Measurements from ENCODE around the gene PHLDB3. TPM values are rescaled to one million over a fixed set of nuclear protein-coding genes. Genes with fewer than 3 reads are reported as not detected.
"Not testable (repeated sequence)": the region's sequence is repeated elsewhere in the genome, so short reads cannot be mapped to it uniquely, and the experiment has no call there.

PHLDB3 gene
- 10 to 100 TPM; 12.7 to 13.1 TPM for total RNA-seq

DNA sequence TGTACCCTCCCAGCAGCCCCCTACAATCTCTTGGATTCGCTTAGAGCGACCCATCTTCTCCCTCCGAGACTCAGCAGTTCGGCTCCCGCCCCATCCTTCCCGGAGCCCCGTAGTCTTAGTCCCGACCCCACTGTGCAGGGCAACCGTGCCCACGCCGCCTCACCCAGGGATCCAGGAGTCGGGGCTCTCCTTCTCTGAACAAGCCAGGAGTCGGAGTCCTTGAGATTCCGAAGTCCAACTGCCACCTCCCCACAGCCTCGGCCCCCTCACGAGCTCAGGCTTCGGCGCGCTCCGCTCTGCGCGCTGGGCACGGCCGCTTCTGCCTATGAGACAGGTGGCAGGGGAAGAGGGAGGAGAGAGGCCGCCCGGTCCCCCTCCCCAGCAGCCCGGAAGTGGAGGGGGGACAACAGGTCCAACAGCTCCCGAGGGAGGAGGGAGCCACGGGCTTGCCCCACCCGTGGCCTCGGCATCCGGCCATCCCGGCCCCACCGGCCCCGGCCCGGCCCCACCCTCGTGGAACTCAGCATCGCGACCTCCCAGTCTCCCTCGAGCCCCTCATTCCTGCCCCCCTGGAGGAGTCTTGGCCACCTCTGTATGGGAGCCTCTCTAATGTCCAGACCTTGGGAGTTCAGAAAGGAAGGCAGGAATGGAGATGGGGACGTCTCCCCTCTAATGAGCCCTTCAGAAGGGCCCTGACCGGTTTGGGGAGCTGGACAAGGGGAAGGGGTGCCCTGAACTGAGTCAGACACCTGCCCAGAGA is at the start of gene PHLDB3:
TSS of gene PHLDB3 (minus strand) at position 321 of the 760 bp plus-strand sequence. CDS start 628 bp downstream, outside the sequence.
- Mint-ChIP-seq H3K27me3 (no peaks in the 10 kb centered on the region), H3K36me3 (peaks cover 12% of the 10 kb centered on the region), H3K9me3 (no peaks in the 10 kb centered on the region), H3K4me1 (peaks cover 22% of the 10 kb centered on the region), H3K27ac (peak within 1 kb of the TSS; percentile 95), H3K4me3 (peak within 1 kb of the TSS; percentile 94)
- DNase-seq, result peak; percentile 55

DNA sequence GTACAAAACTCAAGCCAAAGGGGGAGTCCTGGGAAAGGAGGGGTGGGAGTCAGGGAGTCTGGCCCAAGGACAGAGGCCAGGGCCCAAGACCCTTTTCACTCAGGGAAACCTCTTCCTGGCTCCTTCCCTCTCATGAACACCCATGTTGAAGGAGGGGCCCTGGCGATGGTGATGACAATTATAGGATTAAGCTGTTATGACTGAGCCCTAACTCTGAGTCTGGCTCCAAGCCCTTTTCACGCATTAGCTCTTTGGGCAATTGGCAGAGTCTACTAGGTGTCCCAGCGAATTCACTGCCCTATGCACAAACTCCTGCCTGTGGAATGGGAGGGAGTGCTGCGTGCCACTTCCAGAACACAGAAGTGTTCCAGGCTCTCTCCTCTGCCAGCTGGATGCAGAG is 49.1 kb upstream of the PHLDB3 start:
- Mint-ChIP-seq H3K4me1 (peaks cover 11% of the 10 kb centered on the region), H3K27ac (no peak overlapping the region), H3K36me3 (peaks cover 9% of the 10 kb centered on the region)

DNA sequence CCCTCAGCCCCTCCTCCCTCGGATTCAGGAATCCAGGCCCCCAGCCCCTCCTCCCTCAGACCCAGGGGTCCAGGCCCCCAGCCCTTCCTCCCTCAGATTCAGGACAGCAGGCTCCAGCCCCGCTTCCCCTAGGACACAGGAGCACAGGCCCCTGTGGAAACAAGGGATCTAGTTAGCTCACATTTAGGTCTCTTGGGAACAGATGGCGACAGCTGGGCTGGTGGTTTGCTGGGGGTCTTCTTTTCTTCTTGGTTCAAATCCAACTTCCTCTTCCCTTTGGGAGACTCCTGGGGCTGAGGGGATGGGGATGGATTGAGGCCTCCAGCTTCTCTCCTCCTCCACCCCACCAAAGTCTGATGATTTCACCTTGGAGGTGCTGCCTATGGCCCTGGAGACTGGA is 48.1 kb upstream of the PHLDB3 start:
- no peaks in the 10 kb centered on the region for H3K9me3 Mint-ChIP-seq
- no peak overlapping the region for H3K4me3 Mint-ChIP-seq
- peaks cover 8% of the 10 kb centered on the region for H3K36me3 Mint-ChIP-seq
- DNase-seq, result no peak
- H3K27me3 Mint-ChIP-seq, result no peaks in the 10 kb centered on the region
- peaks cover 11% of the 10 kb centered on the region for H3K4me1 Mint-ChIP-seq
- H3K27ac Mint-ChIP-seq, result no peak overlapping the region

More for the DNA sequence above, 49.1 kb upstream of the PHLDB3 start:
- H3K9me3 Mint-ChIP-seq, result no peaks in the 10 kb centered on the region
- H3K4me3 Mint-ChIP-seq, result no peak overlapping the region
- no peak for DNase-seq
- no peaks in the 10 kb centered on the region for H3K27me3 Mint-ChIP-seq

DNA sequence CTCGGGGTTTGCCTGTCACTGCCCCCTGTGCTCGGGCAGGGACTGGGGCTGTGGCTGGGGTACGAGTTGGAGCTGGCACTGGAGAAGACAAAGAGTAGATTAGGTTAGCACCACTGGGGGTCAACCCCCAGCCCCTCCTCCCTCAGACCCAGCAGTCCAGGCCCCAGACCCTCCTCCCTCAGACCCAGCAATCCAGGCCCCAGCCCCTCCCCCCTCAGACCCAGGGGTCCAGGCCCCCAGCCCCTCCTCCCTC is 47.6 kb upstream of the PHLDB3 start:
- H3K4me3 Mint-ChIP-seq, result no peak overlapping the region
- no peak for DNase-seq
- no peaks in the 10 kb centered on the region for H3K9me3 Mint-ChIP-seq
- no peaks in the 10 kb centered on the region for H3K27me3 Mint-ChIP-seq
- peaks cover 8% of the 10 kb centered on the region for H3K36me3 Mint-ChIP-seq
- H3K27ac Mint-ChIP-seq, result no peak overlapping the region
- peaks cover 11% of the 10 kb centered on the region for H3K4me1 Mint-ChIP-seq

DNA sequence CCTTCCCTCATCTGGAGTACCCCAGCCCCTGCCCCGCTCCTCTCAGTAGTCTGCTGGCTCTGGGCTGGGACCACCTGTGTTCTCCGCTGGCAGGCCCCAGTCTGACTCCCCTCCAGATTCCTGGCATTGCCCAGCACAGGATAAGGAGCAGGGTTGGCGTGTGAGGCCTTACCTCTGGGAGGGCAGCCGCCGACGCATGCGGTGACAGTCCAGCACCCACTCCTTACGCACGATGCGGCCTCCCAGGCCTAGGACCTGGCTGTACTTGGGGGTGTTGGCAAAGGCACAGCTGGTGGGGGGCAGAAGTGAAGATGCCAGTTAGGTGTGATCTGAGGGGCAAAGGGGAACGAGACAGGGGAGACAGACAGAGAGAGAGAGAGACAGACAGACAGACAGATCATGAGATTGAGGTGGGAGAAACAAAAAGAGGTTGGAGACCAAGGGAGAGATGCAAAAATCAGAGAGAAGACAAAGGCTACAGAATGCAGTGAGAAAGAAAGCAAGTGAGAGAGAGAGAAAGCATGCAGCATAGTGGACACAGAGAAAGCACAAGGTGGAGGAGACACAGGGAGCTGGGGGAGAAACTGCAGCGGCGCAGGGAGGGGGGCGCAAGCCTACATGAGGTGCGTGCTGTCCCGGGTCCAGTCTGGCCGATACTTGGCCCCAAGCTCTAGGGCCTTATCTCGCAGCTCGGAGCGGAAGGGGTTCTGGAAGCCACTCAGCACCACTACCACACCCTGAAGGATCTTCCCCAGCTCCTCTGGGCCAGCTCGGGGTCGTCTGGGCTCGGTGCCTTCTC is 47.1 kb upstream of the PHLDB3 start:
- Mint-ChIP-seq H3K4me3 (no peak overlapping the region), H3K9me3 (no peaks in the 10 kb centered on the region), H3K36me3 (peaks cover 8% of the 10 kb centered on the region), H3K27me3 (no peaks in the 10 kb centered on the region), H3K4me1 (peaks cover 11% of the 10 kb centered on the region), H3K27ac (no peak overlapping the region)
- DNase-seq, result no peak

DNA sequence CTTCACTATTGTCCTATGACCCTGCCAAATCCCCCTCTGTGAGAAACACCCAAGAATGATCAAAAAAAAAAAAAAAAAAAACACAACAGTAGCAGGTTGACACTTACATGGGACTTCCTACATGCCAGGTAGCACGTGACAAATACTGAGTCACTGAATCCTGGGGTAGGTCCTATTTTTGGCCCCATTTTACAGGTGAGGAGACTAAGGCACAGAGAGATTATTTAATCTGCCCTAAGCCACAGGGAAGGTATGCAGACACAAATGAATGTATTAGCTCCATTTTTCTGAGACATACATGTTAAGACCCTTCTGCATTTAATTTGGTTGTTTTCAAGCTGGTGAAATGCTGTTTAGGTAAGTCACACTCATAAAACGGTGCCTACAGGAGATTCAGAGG is 44.2 kb upstream of the PHLDB3 start:
- Mint-ChIP-seq H3K4me3 (no peak overlapping the region), H3K27me3 (no peaks in the 10 kb centered on the region), H3K4me1 (no peaks in the 10 kb centered on the region), H3K36me3 (peaks cover 6% of the 10 kb centered on the region), H3K27ac (no peak overlapping the region), H3K9me3 (no peaks in the 10 kb centered on the region)
- no peak for DNase-seq

DNA sequence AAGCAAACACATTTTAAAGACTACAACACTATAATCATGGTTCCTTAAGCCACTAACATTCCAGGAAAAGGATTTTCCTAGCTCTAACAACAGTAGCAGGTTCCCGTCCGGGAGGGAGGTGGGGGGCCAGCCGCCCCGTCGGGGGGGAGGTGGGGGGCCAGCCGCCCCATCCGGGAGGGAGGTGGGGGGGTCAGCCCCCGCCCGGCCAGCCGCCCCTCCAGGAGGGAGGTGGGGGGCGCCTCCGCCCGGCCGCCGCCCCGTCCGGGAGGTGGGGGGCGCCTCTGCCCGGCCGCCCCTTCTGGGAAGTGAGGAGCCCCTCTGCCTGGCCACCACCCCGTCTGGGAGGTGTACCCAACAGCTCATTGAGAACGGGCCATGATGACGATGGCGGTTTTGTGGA is 43.4 kb upstream of the PHLDB3 start:
- not testable (repeated sequence) for H3K27me3 Mint-ChIP-seq, H3K4me1 Mint-ChIP-seq, DNase-seq, H3K27ac Mint-ChIP-seq, H3K4me3 Mint-ChIP-seq, H3K9me3 Mint-ChIP-seq, H3K36me3 Mint-ChIP-seq

DNA sequence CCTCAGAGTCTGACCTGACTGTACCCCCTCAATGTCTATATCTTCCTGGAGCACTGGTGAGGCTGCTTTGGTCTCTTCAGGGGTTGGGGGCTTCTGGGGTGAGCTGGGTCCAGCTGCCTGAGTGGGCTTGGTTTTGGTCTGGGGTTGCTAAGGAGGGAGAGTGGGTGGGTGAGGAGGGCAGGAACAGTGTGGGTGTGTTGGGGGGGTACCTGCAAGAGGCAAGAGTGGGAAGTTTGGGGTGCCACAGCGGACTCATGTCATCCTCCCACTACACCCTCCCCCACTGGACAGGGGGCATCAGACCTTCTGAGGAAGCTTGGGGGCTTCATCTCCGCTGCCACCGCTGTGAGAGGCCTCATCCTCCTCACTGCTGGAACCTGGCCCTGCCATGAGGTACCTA is 42.0 kb upstream of the PHLDB3 start:
- Mint-ChIP-seq H3K36me3 (peaks cover 4% of the 10 kb centered on the region), H3K4me3 (no peak overlapping the region), H3K9me3 (no peaks in the 10 kb centered on the region), H3K27ac (no peak overlapping the region), H3K4me1 (no peaks in the 10 kb centered on the region), H3K27me3 (no peaks in the 10 kb centered on the region)
- DNase-seq, result no peak

DNA sequence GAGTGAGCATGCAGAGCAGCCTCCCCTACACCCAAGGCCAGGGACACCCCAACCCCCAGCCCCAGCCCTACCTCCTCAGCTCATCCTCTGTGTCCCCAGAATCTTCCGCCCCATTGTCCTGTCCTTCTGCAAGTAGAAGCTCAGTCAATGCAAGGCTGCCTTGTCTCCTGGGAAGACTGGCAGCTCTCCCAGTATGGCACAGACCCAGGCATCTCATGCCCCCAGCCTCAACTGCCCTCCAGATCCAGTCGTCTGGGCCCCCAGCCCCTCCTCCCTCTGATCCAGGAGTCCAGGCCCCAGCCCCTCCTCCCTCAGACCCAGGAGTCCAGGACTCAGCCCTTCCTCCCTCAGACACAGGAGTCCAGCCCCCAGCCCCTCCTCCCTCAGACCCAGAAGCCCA is 41.4 kb upstream of the PHLDB3 start:
- Mint-ChIP-seq H3K4me1 (no peaks in the 10 kb centered on the region), H3K27me3 (no peaks in the 10 kb centered on the region), H3K27ac (no peak overlapping the region), H3K9me3 (no peaks in the 10 kb centered on the region), H3K36me3 (peaks cover 8% of the 10 kb centered on the region), H3K4me3 (no peak overlapping the region)
- no peak for DNase-seq

DNA sequence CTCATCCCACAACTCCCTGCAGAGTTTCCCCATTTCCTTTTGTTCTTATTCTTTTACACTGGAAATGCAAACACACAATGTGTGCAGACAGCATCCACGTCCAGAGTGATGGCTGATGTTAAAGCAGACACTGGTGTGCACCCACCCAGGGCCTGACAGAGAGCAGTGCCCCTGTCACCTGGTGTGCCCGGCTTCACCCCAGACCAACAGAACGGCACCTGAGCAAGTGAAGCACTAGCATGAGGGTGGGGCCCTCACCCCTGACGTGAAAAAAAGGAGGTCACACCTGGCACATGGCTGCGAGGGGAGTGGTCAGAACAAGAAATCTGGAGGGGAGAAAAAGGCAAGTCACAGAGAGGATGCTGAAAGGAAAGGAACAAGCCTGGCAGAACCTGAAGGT is 40.7 kb upstream of the PHLDB3 start:
- DNase-seq, result no peak
- peaks cover 13% of the 10 kb centered on the region for H3K36me3 Mint-ChIP-seq
- no peaks in the 10 kb centered on the region for H3K9me3 Mint-ChIP-seq
- no peak overlapping the region for H3K4me3 Mint-ChIP-seq
- no peaks in the 10 kb centered on the region for H3K4me1 Mint-ChIP-seq
- no peak overlapping the region for H3K27ac Mint-ChIP-seq
- H3K27me3 Mint-ChIP-seq, result no peaks in the 10 kb centered on the region

DNA sequence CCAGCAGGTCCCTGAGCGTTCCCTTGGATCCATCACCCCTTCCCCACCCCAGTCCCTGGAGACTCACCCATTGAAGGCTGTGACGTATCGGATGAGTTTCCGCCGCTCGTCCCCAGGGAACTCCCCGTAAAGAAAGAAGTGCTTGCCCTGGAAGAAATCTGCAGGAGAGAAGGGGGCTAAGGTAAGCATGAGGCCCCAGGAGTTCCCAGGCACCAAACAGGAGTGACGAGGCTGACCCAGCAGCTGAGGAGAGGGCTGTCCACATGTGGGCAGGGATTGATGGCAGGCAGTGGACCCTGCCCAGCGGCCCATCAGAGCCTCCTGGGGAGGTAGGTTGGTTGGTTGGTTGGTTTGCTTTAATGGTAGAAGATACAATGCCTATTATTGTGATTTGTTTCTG is 39.5 kb upstream of the PHLDB3 start:
- H3K36me3 Mint-ChIP-seq, result peaks cover 25% of the 10 kb centered on the region
- H3K4me1 Mint-ChIP-seq, result no peaks in the 10 kb centered on the region
- H3K9me3 Mint-ChIP-seq, result peaks cover 3% of the 10 kb centered on the region
- no peak overlapping the region for H3K4me3 Mint-ChIP-seq
- H3K27ac Mint-ChIP-seq, result no peak overlapping the region
- H3K27me3 Mint-ChIP-seq, result no peaks in the 10 kb centered on the region
- DNase-seq, result no peak

DNA sequence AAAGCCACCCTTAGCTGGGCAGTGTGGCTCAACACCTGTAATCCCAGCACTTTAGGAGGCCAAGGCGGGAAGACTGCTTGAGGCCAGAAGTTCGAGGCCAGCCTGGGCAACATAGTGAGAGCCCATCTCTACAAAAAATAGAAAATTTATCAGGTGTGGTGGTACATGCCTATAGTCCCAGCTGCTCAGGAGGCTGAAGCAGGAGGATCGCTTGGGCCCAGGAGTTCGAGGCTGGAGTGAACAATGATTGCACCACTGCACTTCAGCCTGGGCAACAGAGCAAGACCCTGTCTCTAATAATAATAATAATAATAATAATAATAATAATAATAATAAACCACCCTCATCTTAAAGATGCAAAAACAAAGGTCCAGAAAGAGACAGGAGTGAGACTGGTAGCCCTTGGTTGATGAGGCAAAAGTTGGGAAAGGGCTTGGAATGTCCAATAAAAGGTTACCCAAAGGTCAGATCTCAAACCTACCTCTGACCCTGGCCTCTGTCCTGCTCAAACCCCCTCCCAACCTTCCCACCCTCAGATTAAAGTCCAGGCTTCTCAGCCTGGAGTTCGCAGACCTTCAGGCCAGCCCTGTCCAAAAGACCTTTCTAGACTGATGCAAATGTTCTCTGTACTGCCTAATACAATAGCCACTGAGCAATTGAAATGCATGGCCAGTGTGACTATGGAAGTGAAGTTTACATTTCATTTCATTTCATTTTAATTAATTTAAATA is 37.5 kb upstream of the PHLDB3 start:
- Mint-ChIP-seq H3K4me1 (no peaks in the 10 kb centered on the region), H3K27ac (no peak overlapping the region), H3K36me3 (peaks cover 39% of the 10 kb centered on the region), H3K9me3 (peaks cover 7% of the 10 kb centered on the region), H3K27me3 (no peaks in the 10 kb centered on the region), H3K4me3 (no peak overlapping the region)
- DNase-seq, result no peak

DNA sequence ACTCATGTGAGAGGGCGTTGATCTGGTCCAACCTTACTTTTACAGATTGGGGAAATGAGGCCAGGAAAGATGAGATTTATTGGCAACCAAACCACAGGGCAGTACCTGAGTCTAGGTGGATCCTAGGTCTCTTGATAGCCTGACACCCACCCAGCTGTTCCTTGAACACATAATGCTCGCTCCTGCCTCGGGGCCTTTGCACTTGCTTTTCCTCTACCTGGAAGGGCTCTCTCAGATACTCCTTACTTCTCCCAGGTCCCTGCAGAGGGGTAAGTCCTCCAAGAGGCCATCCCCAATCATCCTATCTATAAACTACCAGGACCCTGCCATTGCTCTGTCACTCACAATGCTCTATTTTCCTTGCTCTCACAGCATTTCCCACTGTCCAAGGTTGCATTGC is 35.8 kb upstream of the PHLDB3 start:
- Mint-ChIP-seq H3K4me1 (peaks cover under 1% of the 10 kb centered on the region), H3K9me3 (peaks cover 7% of the 10 kb centered on the region), H3K27ac (no peak overlapping the region), H3K4me3 (no peak overlapping the region), H3K27me3 (no peaks in the 10 kb centered on the region), H3K36me3 (peaks cover 40% of the 10 kb centered on the region)
- no peak for DNase-seq

DNA sequence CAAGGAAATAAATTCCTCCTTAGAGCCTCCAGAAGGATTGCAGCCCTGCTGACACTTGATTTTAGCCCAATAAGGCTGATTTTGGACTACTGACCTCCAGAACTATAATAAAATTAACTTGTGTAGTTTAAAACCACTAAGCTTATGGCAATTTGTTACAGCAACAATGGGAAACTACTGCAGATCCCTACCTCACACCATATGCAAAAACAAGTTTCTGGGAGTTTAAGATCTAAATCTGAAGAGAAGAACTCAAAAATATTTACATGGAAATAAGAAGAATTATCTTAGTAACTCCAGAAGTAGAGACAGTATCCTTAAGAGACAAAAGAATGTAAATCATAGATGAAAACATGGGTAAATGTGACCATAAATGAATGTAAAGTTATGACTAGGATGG is 34.4 kb upstream of the PHLDB3 start:
- H3K27ac Mint-ChIP-seq, result no peak overlapping the region

More for the DNA sequence above, 34.4 kb upstream of the PHLDB3 start:
- no peak for DNase-seq
- peaks cover 7% of the 10 kb centered on the region for H3K9me3 Mint-ChIP-seq
- H3K4me1 Mint-ChIP-seq, result peaks cover 3% of the 10 kb centered on the region
- no peaks in the 10 kb centered on the region for H3K27me3 Mint-ChIP-seq
- H3K4me3 Mint-ChIP-seq, result no peak overlapping the region
- H3K36me3 Mint-ChIP-seq, result peaks cover 40% of the 10 kb centered on the region
